ENCODE data around the gene GPR108. TPM values are rescaled to one million over a fixed set of nuclear protein-coding genes. Genes with fewer than 3 reads are reported as not detected.
"Not testable (repeated sequence)": the region's sequence is repeated elsewhere in the genome, so short reads cannot be mapped to it uniquely, and the experiment has no call there.

GPR108 gene
- total and polyA plus RNA-seq, 10 donors = 35.4 to 102 (median 61.9) TPM

GRCh38 chr19:6777434-6777833, 40.1 kb upstream of the GPR108 start:
- H3K4me1 ChIP-seq = peaks cover 6 to 71% (median 38%) of the 10 kb centered on the region in 6 donors
- H3K36me3 ChIP-seq = peaks cover 0 to 60% (median 6%) of the 10 kb centered on the region in 6 donors
- no peak for DNase-seq
- H3K27ac ChIP-seq = peak overlapping the region in 2 of 8 donors; percentile 33 to 69
- 78 to 93% (median 91%) methylated on average over 2 of the region's 2 CpGs for WGBS, 5 donors
- H3K27me3 ChIP-seq (replicated peaks in 1 of 7) = no peaks in the 10 kb centered on the region
- no peaks in the 10 kb centered on the region for H3K9me3 ChIP-seq
- no peak for TF ChIP-seq POLR2AphosphoS5 (IDR thresholded peaks at IDR 0.05)
- no peak for TF ChIP-seq POLR2A (IDR thresholded peaks at IDR 0.05)
- no peak for TF ChIP-seq CTCF (IDR thresholded peaks at IDR 0.05 in 8 of 11, conservative IDR thresholded peaks at IDR 0.05 in 3 of 11)
- intact Hi-C loops (cut with DNase I; ENCODE audit: low total_unique reads) = no loop called here
- no peak overlapping the region for H3K4me3 ChIP-seq

- WGBS, 5 donors = 95 to 99% (median 98%) methylated on average over 4 of the region's 4 CpGs
- H3K4me3 ChIP-seq = no peak overlapping the region
- H3K27ac ChIP-seq = no peak overlapping the region
- DNase-seq = no peak
- H3K36me3 ChIP-seq = peaks cover 0 to 56% (median 6%) of the 10 kb centered on the region in 6 donors
- H3K4me1 ChIP-seq = peaks cover 6 to 72% (median 40%) of the 10 kb centered on the region in 6 donors
- intact Hi-C loops (cut with DNase I; ENCODE audit: low total_unique reads) = no loop called here
- H3K27me3 ChIP-seq (replicated peaks in 1 of 7) = no peaks in the 10 kb centered on the region
- TF ChIP-seq POLR2A (IDR thresholded peaks at IDR 0.05) = no peak
- no peak for TF ChIP-seq POLR2AphosphoS5 (IDR thresholded peaks at IDR 0.05)
- no peak for TF ChIP-seq CTCF (IDR thresholded peaks at IDR 0.05 in 8 of 11, conservative IDR thresholded peaks at IDR 0.05 in 3 of 11)
- no peaks in the 10 kb centered on the region for H3K9me3 ChIP-seq
These were observed 39.6 kb upstream of the GPR108 start for GRCh38 chr19:6776999-6777398.

GRCh38 chr19:6776045-6776444, 38.7 kb upstream of the GPR108 start:
- H3K9me3 ChIP-seq; H3K27me3 ChIP-seq (replicated peaks in 1 of 7); H3K4me3 ChIP-seq; intact Hi-C loops (cut with DNase I; ENCODE audit: low total_unique reads); H3K27ac ChIP-seq; DNase-seq: not testable (repeated sequence)
- H3K36me3 ChIP-seq = peaks cover 0 to 46% (median 4%) of the 10 kb centered on the region in 6 donors
- H3K4me1 ChIP-seq = peaks cover 6 to 71% (median 38%) of the 10 kb centered on the region in 6 donors

- intact Hi-C loops (cut with DNase I; ENCODE audit: low total_unique reads) = no loop called here
- Histone ChIP-seq H3K9me3 (no peaks in the 10 kb centered on the region), H3K27me3 (replicated peaks in 1 of 7) (no peaks in the 10 kb centered on the region), H3K4me1 (peaks cover 6 to 66% (median 37%) of the 10 kb centered on the region in 6 donors), H3K36me3 (peaks cover 0 to 37% (median 0%) of the 10 kb centered on the region in 6 donors), H3K27ac (peak overlapping the region in 4 of 8 donors; percentile 32 to 97 (median 78)), H3K4me3 (peak overlapping the region in 4 of 8 donors; percentile 93 to 100 (median 96))
- WGBS, 5 donors = 60 to 73% (median 67%) methylated on average over 11 of the region's 11 CpGs
- TF ChIP-seq POLR2AphosphoS5 (IDR thresholded peaks at IDR 0.05) (peak in 1 of 3 donors; percentile 22), CTCF (IDR thresholded peaks at IDR 0.05 in 8 of 11, conservative IDR thresholded peaks at IDR 0.05 in 3 of 11) (no peak)
- no peak for DNase-seq
These were observed 37.7 kb upstream of the GPR108 start for GRCh38 chr19:6774821-6775707.

Measured in spleen (tissue), 11 donors.